Lung (tissue), 12 donors: ENCODE data around the gene BBS10. TPM values are rescaled to one million over a fixed set of nuclear protein-coding genes. Genes with fewer than 3 reads are reported as not detected.
"Not testable (repeated sequence)": the region's sequence is repeated elsewhere in the genome, so short reads cannot be mapped to it uniquely, and the experiment has no call there.

Experiments
- ATAC-seq: fragments of 200-7000 bp; cut with Tn5 transposase; one replicate; pipeline ENCODE4 v1.9.1; 2020; ENCODE audit warnings: moderate number of reproducible peaks; ENCODE audit not compliant: insufficient read depth, low FRiP score
- DNase-seq, 3 donors: peaks; one replicate each; pipeline ENCODE4 v3.0.0-alpha.2; 2013 to 2017
- H3K27ac ChIP-seq, 2 donors: one replicate each; pipeline ENCODE4 v1.5.1; 2013; ENCODE audit warnings: mild to moderate bottlenecking in 2 of 2, moderate library complexity in 2 of 2, control low read depth in 1 of 2, inconsistent platforms in 1 of 2, low read depth in 1 of 2, low read length in 1 of 2
- H3K27me3 ChIP-seq, 3 donors: one replicate each; pipeline ENCODE4 v1.5.1; 2013; ENCODE audit warnings: low read length in 2 of 3; ENCODE audit not compliant: control insufficient read depth in 3 of 3, insufficient read depth in 3 of 3
- H3K36me3 ChIP-seq, 4 donors: one replicate each; pipeline ENCODE4 v1.5.1; 2013; ENCODE audit warnings: low read length in 4 of 4, mild to moderate bottlenecking in 1 of 4, moderate library complexity in 1 of 4; ENCODE audit not compliant: control insufficient read depth in 4 of 4, insufficient read depth in 4 of 4
- H3K4me1 ChIP-seq, 5 donors: one replicate each; pipeline ENCODE4 v1.5.1; 2013; ENCODE audit warnings: low read length in 5 of 5, mild to moderate bottlenecking in 2 of 5, moderate library complexity in 1 of 5; ENCODE audit not compliant: control insufficient read depth in 5 of 5, insufficient read depth in 5 of 5
- H3K4me3 ChIP-seq: one replicate; pipeline ENCODE4 v1.5.1; 2013; ENCODE audit warnings: mild to moderate bottlenecking, control low read depth, moderate library complexity
- H3K9ac ChIP-seq, 2 donors: one replicate each; pipeline ENCODE4 v1.5.1; 2013; ENCODE audit warnings: low read length in 2 of 2, control low read depth in 1 of 2; ENCODE audit not compliant: insufficient read depth in 1 of 2
- H3K9me3 ChIP-seq, 4 donors: one replicate each; pipeline ENCODE4 v1.5.1; 2013; ENCODE audit warnings: low read length in 3 of 4, mild to moderate bottlenecking in 1 of 4, moderate library complexity in 1 of 4; ENCODE audit not compliant: control insufficient read depth in 4 of 4, insufficient read depth in 3 of 4
- CTCF ChIP-seq: IDR thresholded peaks from 2 replicates; pipeline ENCODE4 v1.5.1; 2012; ENCODE audit warnings: mild to moderate bottlenecking; ENCODE audit errors: control extremely low read depth, extremely low read depth
- WGBS, 2 donors: extraction: QIAGEN DNeasy Blood & Tissue Kit; methylation state at CpG; one replicate each; pipeline ENCODE4 v1.1.7; 2013; 5-methylcytosine and 5-hydroxymethylcytosine counted together
- polyA plus RNA-seq, 2 donors: library from polyadenylated mRNA; stranded (reverse); fragments of 200-250 nt; gene quantifications; one replicate each; pipeline ENCODE4 v1.2.1, GENCODE V29; 2013
- total RNA-seq, 2 donors: library from RNA; depleted of rRNA in 1 of 2; stranded (reverse); fragments of >200 nt in 1 of 2; gene quantifications; one replicate each; pipeline ENCODE4 v1.2.1, GENCODE V29; 2014 to 2021
- donor health status: control.
- donor health status: control.
- donor health status: Bipolar disorder and iron deficiency.
- donor health status: healthy.
- donor health status: DM: yes; HTN: yes; CAD: no.

Gene BBS10
- total and polyA plus RNA-seq, 4 donors, result 5.1 to 28.9 (median 8.8) TPM

- TF ChIP-seq CTCF, result no peak
- Histone ChIP-seq H3K9me3 (no peaks in the 10 kb centered on the region), H3K27me3 (no peaks in the 10 kb centered on the region), H3K4me1 (no peaks in the 10 kb centered on the region), H3K27ac (no peak overlapping the region), H3K36me3 (peaks cover 3 to 44% (median 36%) of the 10 kb centered on the region in 4 donors), H3K4me3 (no peak overlapping the region), H3K9ac (no peak overlapping the region)
- WGBS, 2 donors, result 95 to 98% methylated on average over 1 of the region's 1 CpG
- no peak for ATAC-seq
- DNase-seq, result no peak
Observed at GRCh38 chr12:76368230-76368629, 20.0 kb upstream of the BBS10 start.

GRCh38 chr12:76366163-76366562 lies 17.9 kb upstream of the BBS10 start:
- DNase-seq, result no peak
- H3K36me3 ChIP-seq, result peaks cover 3 to 44% (median 34%) of the 10 kb centered on the region in 4 donors

GRCh38 chr12:76364131-76364530 lies 15.9 kb upstream of the BBS10 start:
- H3K4me1 ChIP-seq, DNase-seq, H3K27ac ChIP-seq, H3K27me3 ChIP-seq, H3K4me3 ChIP-seq, H3K9ac ChIP-seq, H3K9me3 ChIP-seq, ATAC-seq: not testable (repeated sequence)
- H3K36me3 ChIP-seq, result peaks cover 8 to 38% (median 26%) of the 10 kb centered on the region in 4 donors
- WGBS, 2 donors, result 90 to 91% methylated on average over 5 of the region's 5 CpGs

More at GRCh38 chr12:76366163-76366562, 17.9 kb upstream of the BBS10 start:
- Histone ChIP-seq H3K4me1 (no peaks in the 10 kb centered on the region), H3K9ac (no peak overlapping the region), H3K9me3 (no peaks in the 10 kb centered on the region), H3K27ac (no peak overlapping the region), H3K27me3 (no peaks in the 10 kb centered on the region), H3K4me3 (no peak overlapping the region)
- WGBS, 2 donors, result 90 to 95% methylated on average over 1 of the region's 1 CpG
- no peak for ATAC-seq
- no peak for TF ChIP-seq CTCF

- ATAC-seq, result no peak
- H3K36me3 ChIP-seq, result peaks cover 6 to 17% (median 16%) of the 10 kb centered on the region in 4 donors
Observed at GRCh38 chr12:76360316-76360715, 12.1 kb upstream of the BBS10 start.

More at GRCh38 chr12:76360316-76360715, 12.1 kb upstream of the BBS10 start:
- no peaks in the 10 kb centered on the region for H3K27me3 ChIP-seq
- H3K4me1 ChIP-seq, result peaks cover 0 to 3% (median 0%) of the 10 kb centered on the region in 5 donors
- TF ChIP-seq CTCF, result no peak
- H3K9me3 ChIP-seq, result no peaks in the 10 kb centered on the region
- H3K27ac ChIP-seq, result no peak overlapping the region
- no peak for DNase-seq
- WGBS, 2 donors, result 98% methylated on average over 9 of the region's 9 CpGs
- H3K4me3 ChIP-seq, result no peak overlapping the region
- no peak overlapping the region for H3K9ac ChIP-seq
